ENCODE measurements around the gene CCDC197. TPM values are rescaled to one million over a fixed set of nuclear protein-coding genes. Genes with fewer than 3 reads are reported as not detected.

CCDC197 gene
- total RNA-seq, 1 experiment from 2014 or later = not detected

- DNase-seq (ENCODE audit: low read depth) = no peak
These were observed 27.4 kb downstream of the CCDC197 start for GRCh38 chr14:94024549-94024948.

GRCh38 chr14:94025720-94026119 lies 28.6 kb downstream of the CCDC197 start:
- no peak for DNase-seq (ENCODE audit: low read depth)

GRCh38 chr14:94026173-94026888 lies 29.2 kb downstream of the CCDC197 start, which contains the start of gene OTUB2:
TSS of gene OTUB2 (plus strand) at chr14:94026340. CDS start at chr14:94026538, 198 bp downstream.
- DNase-seq (ENCODE audit: low read depth) = peak; percentile 98

GRCh38 chr14:94026889-94027469 lies 29.9 kb downstream of the CCDC197 start:
- no peak for DNase-seq (ENCODE audit: low read depth)

- DNase-seq (ENCODE audit: low read depth) = no peak
These were observed 30.7 kb downstream of the CCDC197 start for GRCh38 chr14:94027566-94028449.

- DNase-seq (ENCODE audit: low read depth) = peak; percentile 40
These were observed 31.3 kb downstream of the CCDC197 start for GRCh38 chr14:94028450-94028826.

- no peak for DNase-seq (ENCODE audit: low read depth)
These were observed 32.2 kb downstream of the CCDC197 start for GRCh38 chr14:94029265-94029664.

GRCh38 chr14:94029671-94030203 lies 32.6 kb downstream of the CCDC197 start:
- no peak for DNase-seq (ENCODE audit: low read depth)

GRCh38 chr14:94030571-94030970 lies 33.5 kb downstream of the CCDC197 start:
- DNase-seq (ENCODE audit: low read depth) = no peak

GRCh38 chr14:94031161-94031882 lies 34.2 kb downstream of the CCDC197 start:
- DNase-seq (ENCODE audit: low read depth) = no peak

GRCh38 chr14:94031883-94032279 lies 34.8 kb downstream of the CCDC197 start:
- DNase-seq (ENCODE audit: low read depth) = no peak

- no peak for DNase-seq (ENCODE audit: low read depth)
These were observed 37.8 kb downstream of the CCDC197 start for GRCh38 chr14:94034886-94035285.

GRCh38 chr14:94036313-94037167 lies 39.4 kb downstream of the CCDC197 start:
- peak; percentile 62 for DNase-seq (ENCODE audit: low read depth)

GRCh38 chr14:94037954-94038353 lies 40.9 kb downstream of the CCDC197 start:
- no peak for DNase-seq (ENCODE audit: low read depth)

- no peak for DNase-seq (ENCODE audit: low read depth)
These were observed 41.4 kb downstream of the CCDC197 start for GRCh38 chr14:94038510-94038909.

GRCh38 chr14:94038921-94039629 lies 42.0 kb downstream of the CCDC197 start:
- DNase-seq (ENCODE audit: low read depth) = no peak

GRCh38 chr14:94040247-94040646 lies 43.1 kb downstream of the CCDC197 start:
- no peak for DNase-seq (ENCODE audit: low read depth)

GRCh38 chr14:94040796-94041195 lies 43.7 kb downstream of the CCDC197 start:
- no peak for DNase-seq (ENCODE audit: low read depth)

GRCh38 chr14:94041551-94042346 lies 44.6 kb downstream of the CCDC197 start:
- DNase-seq (ENCODE audit: low read depth) = no peak
